Upper lobe of right lung (tissue), 1 donor: ENCODE data around the gene MAN1C1. TPM values are rescaled to one million over a fixed set of nuclear protein-coding genes. Genes with fewer than 3 reads are reported as not detected.

Source experiments
- ATAC-seq: fragments of 200-7000 bp; cut with Tn5 transposase; one replicate; pipeline ENCODE4 v1.9.1; 2020; ENCODE audit warnings: mild to moderate bottlenecking, moderate library complexity
- DNase-seq: peaks from one replicate; pipeline ENCODE4 v3.0.0-alpha.2; 2020
- H3K27ac ChIP-seq: fragments of 200-600 bp; one replicate; pipeline ENCODE4 v1.8.0; 2022
- H3K27me3 ChIP-seq: fragments of 200-600 bp; one replicate; pipeline ENCODE4 v1.8.0; 2022; ENCODE audit warnings: mild to moderate bottlenecking
- H3K36me3 ChIP-seq: fragments of 200-600 bp; one replicate; pipeline ENCODE4 v1.8.0; 2022
- H3K4me1 ChIP-seq: fragments of 200-600 bp; one replicate; pipeline ENCODE4 v1.8.0; 2022
- H3K4me3 ChIP-seq: fragments of 200-600 bp; one replicate; pipeline ENCODE4 v1.8.0; 2022; ENCODE audit warnings: mild to moderate bottlenecking
- H3K9me3 ChIP-seq: fragments of 200-600 bp; one replicate; pipeline ENCODE4 v1.8.0; 2022
- intact Hi-C: fragments of 100-400 bp; cut with DNase I; formaldehyde crosslinking; loops from one replicate; pipeline ENCODE4 v1.11.0; 2022
- total RNA-seq: library from RNA; stranded (reverse); fragmentation: NEBNext Ultra II Directional; extraction: Animal tissue kit (Norgen Biotek cat#: 25700); gene quantifications from one replicate; pipeline ENCODE4 v1.2.1, GENCODE V29; 2021
- TF ChIP-seq, protein P1 (sequence below): fragments of 200-600 bp; IDR thresholded peaks from one replicate; pipeline ENCODE4 v1.8.0; 2022; ENCODE audit warnings: antibody characterized with exemption
- donor health status: DM: no; HTN: yes; CAD: no; lungs with severe emphysema.

Gene MAN1C1
- total RNA-seq, 1 donor from 2014 or later = 19.7 TPM

- Histone ChIP-seq H3K4me1 (peaks cover 23% of the 10 kb centered on the region), H3K9me3 (no peaks in the 10 kb centered on the region), H3K27me3 (no peaks in the 10 kb centered on the region), H3K4me3 (no peak overlapping the region), H3K36me3 (no peaks in the 10 kb centered on the region), H3K27ac (no peak overlapping the region)
- intact Hi-C loops = no loop called here
- TF ChIP-seq, protein P1, sequence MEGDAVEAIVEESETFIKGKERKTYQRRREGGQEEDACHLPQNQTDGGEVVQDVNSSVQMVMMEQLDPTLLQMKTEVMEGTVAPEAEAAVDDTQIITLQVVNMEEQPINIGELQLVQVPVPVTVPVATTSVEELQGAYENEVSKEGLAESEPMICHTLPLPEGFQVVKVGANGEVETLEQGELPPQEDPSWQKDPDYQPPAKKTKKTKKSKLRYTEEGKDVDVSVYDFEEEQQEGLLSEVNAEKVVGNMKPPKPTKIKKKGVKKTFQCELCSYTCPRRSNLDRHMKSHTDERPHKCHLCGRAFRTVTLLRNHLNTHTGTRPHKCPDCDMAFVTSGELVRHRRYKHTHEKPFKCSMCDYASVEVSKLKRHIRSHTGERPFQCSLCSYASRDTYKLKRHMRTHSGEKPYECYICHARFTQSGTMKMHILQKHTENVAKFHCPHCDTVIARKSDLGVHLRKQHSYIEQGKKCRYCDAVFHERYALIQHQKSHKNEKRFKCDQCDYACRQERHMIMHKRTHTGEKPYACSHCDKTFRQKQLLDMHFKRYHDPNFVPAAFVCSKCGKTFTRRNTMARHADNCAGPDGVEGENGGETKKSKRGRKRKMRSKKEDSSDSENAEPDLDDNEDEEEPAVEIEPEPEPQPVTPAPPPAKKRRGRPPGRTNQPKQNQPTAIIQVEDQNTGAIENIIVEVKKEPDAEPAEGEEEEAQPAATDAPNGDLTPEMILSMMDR = no peak
- DNase-seq (no peak), ATAC-seq (no peak)
Observed at GRCh38 chr1:25746299-25747045, 129.9 kb downstream of the MAN1C1 start.

DNA sequence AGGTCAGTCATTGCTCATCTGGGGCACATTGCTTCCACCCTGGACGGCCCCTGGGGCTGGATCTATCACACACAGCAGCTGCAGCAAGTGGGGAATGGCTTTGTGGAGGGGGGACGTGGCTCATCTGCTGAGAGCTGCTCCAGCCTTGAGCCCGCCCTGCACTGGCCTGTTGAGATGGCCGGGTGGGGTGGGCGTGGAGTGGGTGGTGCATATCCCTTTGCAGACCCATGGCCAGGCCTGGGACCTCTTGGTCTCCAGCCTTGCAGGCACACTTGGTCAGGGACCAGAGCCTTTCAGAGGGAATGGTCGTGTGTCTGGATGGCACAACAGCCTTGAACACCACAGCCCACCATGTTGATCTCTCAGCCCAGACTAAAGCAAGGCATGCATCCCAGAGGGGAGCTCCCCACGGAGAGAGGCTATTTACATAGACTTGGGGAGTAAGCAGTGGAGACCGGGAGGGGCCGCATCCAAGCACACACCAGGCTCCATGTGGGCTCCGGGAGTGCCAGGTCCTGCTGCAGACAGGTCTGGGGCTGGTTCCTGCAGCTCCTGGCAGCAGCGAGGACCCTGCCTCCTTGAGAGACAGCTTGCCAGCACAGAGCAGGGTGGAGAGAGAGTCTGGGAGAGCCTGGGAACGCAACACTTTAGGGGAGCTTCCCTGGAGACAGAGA lies 130.6 kb downstream of the MAN1C1 start:
- ATAC-seq (no peak), DNase-seq (no peak)
- TF ChIP-seq, protein P1 = no peak
- Histone ChIP-seq H3K9me3 (no peaks in the 10 kb centered on the region), H3K36me3 (no peaks in the 10 kb centered on the region), H3K27me3 (no peaks in the 10 kb centered on the region), H3K4me1 (peaks cover 23% of the 10 kb centered on the region), H3K4me3 (no peak overlapping the region), H3K27ac (no peak overlapping the region)
- intact Hi-C loops = no loop called here

DNA sequence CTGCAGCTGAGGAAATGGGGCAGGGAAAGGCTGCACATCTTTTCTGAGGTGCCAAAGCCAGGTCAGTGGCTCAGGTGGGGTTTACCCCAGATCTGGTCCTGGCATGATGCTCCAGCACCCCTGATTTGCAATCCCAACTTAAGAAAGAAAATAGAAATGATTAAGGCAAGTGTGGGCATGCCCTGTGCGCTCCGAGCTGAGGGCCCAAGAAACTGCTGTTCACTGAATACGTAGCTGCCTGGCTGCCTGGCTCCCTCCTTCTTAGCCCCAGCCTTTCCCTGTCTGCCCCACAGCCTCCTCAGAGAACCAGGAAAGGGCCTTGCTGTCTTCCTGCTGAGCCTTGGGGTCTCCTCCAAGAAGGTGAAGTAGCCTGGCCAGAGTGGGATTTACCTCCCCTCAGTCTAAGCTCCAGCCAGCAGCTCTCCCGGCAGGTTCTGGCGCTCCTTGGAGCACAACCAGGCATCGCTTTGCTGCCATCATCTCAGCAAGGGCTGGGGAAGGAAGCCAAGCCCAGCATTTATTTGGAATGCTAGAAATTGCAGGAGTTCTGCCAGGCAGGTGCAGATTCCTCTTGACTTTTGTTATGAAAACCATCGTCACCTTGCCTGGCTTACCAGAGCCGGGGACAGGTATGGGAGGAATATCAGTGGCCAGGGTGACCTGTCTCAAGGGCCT lies 132.1 kb downstream of the MAN1C1 start:
- H3K4me1 ChIP-seq = peaks cover 15% of the 10 kb centered on the region
- TF ChIP-seq, protein P1 = no peak
- DNase-seq = no peak
- H3K27me3 ChIP-seq = no peaks in the 10 kb centered on the region
- H3K36me3 ChIP-seq = no peaks in the 10 kb centered on the region
- H3K9me3 ChIP-seq = no peaks in the 10 kb centered on the region
- no peak for ATAC-seq
- H3K4me3 ChIP-seq = no peak overlapping the region
- no peak overlapping the region for H3K27ac ChIP-seq
- intact Hi-C loops = no loop called here

GRCh38 chr1:25750923-25751605 lies 134.5 kb downstream of the MAN1C1 start:
- ATAC-seq (no peak), DNase-seq (no peak)
- H3K4me1 ChIP-seq = no peaks in the 10 kb centered on the region
- no peaks in the 10 kb centered on the region for H3K36me3 ChIP-seq
- H3K27me3 ChIP-seq = no peaks in the 10 kb centered on the region
- H3K9me3 ChIP-seq = no peaks in the 10 kb centered on the region
- no peak overlapping the region for H3K27ac ChIP-seq
- TF ChIP-seq, protein P1 = no peak
- intact Hi-C loops = no loop called here
- H3K4me3 ChIP-seq = no peak overlapping the region

- Histone ChIP-seq H3K4me3 (no peak overlapping the region), H3K36me3 (no peaks in the 10 kb centered on the region), H3K4me1 (no peaks in the 10 kb centered on the region), H3K27ac (no peak overlapping the region), H3K27me3 (no peaks in the 10 kb centered on the region), H3K9me3 (no peaks in the 10 kb centered on the region)
- intact Hi-C loops = no loop called here
- no peak for DNase-seq
- TF ChIP-seq, protein P1 = no peak
- no peak for ATAC-seq
Observed at GRCh38 chr1:25754470-25755181, 138.0 kb downstream of the MAN1C1 start.
